HCT116 (cell line): Measurements from ENCODE around the gene SLC1A6. TPM values are rescaled to one million over a fixed set of nuclear protein-coding genes. Genes with fewer than 3 reads are reported as not detected.

ENCODE experiments used
- ATAC-seq: fragments of 200-7000 bp; cut with Tn5 transposase; 2 replicates; pipeline ENCODE4 v1.9.1; 2020; ENCODE audit warnings: mild to moderate bottlenecking, moderate library complexity
- BruUV-seq: library from RNA; stranded (reverse); fragments of 400-500 nt; replicated peaks from 2 replicates; lab custom pipeline; 2021; lab: Mats Ljungman, UMichigan
- CTCF ChIA-PET: fragments of 300-600 bp; sonication (Branson Sonifier 250); formaldehyde crosslinking; loops from one replicate; lab custom pipeline; 2021; ENCODE audit warnings: antibody characterized with exemption; lab: Charles Lee
- POLR2A ChIA-PET: fragments of 300-600, 350-600 bp; sonication (Branson Sonifier 250); formaldehyde crosslinking; loops from one replicate; lab custom pipeline; 2021; ENCODE audit warnings: antibody characterized with exemption; lab: Charles Lee
- RAD21 ChIA-PET, 2 experiments: fragments of 300-600 bp; sonication (Branson Sonifier 250); formaldehyde crosslinking; loops; one replicate each; lab custom pipeline; 2023; ENCODE audit warnings: low total read pairs in 2 of 2; ENCODE audit not compliant: uncharacterized antibody in 2 of 2, unreplicated experiment in 2 of 2, low non-redundant PET in 1 of 2; lab: Charles Lee
- DNase-seq: peaks from one replicate; pipeline ENCODE4 v3.0.0-alpha.2; 2010; ENCODE audit warnings: low read depth, low spot score
- H2AFZ ChIP-seq: fragments of 200-600 bp; shearing (Covaris generic), sonication (generic); 2 replicates; pipeline ENCODE4 v1.6.1; 2017; ENCODE audit warnings: low read depth, mixed run types, mixed read lengths, antibody characterized with exemption, low read length; ENCODE audit not compliant: poor library complexity, severe bottlenecking
- H3K27ac ChIP-seq: 2 replicates; pipeline ENCODE4 v1.5.1; 2012; ENCODE audit warnings: low read depth, low read length
- H3K27me3 ChIP-seq: fragments of 200-600 bp; sonication (generic); 2 replicates; pipeline ENCODE4 v1.6.1; 2016; ENCODE audit warnings: mixed run types, low read length, mixed read lengths; ENCODE audit not compliant: insufficient read depth
- H3K36me3 ChIP-seq, 2 experiments: fragments of 200-500 bp in 1 of 2; fragments of 200-600 bp in 1 of 2; sonication (Bioruptor generic) in 1 of 2; sonication (generic) in 1 of 2; 2 replicates each; pipeline versions ENCODE4 v1.5.1 to v1.6.1; 2014 to 2016; ENCODE audit warnings: low read length in 2 of 2, inconsistent platforms in 1 of 2, mixed read lengths in 1 of 2, mixed run types in 1 of 2; ENCODE audit not compliant: insufficient read depth in 2 of 2, control insufficient read depth in 1 of 2
- H3K4me1 ChIP-seq, 2 experiments: fragments of 200-600 bp in 1 of 2; sonication (generic) in 1 of 2; 2 replicates each; pipeline versions ENCODE4 v1.5.1 to v1.6.1; 2012 to 2017; ENCODE audit warnings: low read length in 2 of 2, inconsistent platforms in 1 of 2, mild to moderate bottlenecking in 1 of 2, mixed read lengths in 1 of 2, mixed run types in 1 of 2, moderate library complexity in 1 of 2; ENCODE audit not compliant: insufficient read depth in 2 of 2, control insufficient read depth in 1 of 2
- H3K4me2 ChIP-seq: fragments of 200-600 bp; sonication (generic); 2 replicates; pipeline ENCODE4 v1.6.1; 2017; ENCODE audit warnings: mixed run types, low read length, mixed read lengths
- H3K4me3 ChIP-seq, 2 experiments: fragments of 200-600 bp in 1 of 2; sonication (generic) in 1 of 2; replicated peaks in 1 of 2; 2 replicates each; pipeline ENCODE4 v1.5.1; 2011 to 2016; ENCODE audit warnings: low read length in 2 of 2, control low read depth in 1 of 2, low read depth in 1 of 2, mild to moderate bottlenecking in 1 of 2, mixed read lengths in 1 of 2, mixed run types in 1 of 2
- H3K79me2 ChIP-seq: fragments of 200-600 bp; sonication (generic); 2 replicates; pipeline ENCODE4 v1.6.1; 2017; ENCODE audit warnings: mild to moderate bottlenecking, mixed run types, low read length, moderate library complexity, mixed read lengths; ENCODE audit not compliant: insufficient read depth
- H3K9ac ChIP-seq: fragments of 200-600 bp; sonication (generic); 2 replicates; pipeline ENCODE4 v1.6.1; 2016; ENCODE audit warnings: low read length, mixed read lengths
- H3K9me2 ChIP-seq: fragments of 200-600 bp; sonication (generic), shearing (Covaris generic); 2 replicates; pipeline ENCODE4 v1.6.1; 2017; ENCODE audit warnings: mixed run types, mild to moderate bottlenecking, moderate library complexity; ENCODE audit not compliant: insufficient read depth
- H3K9me3 ChIP-seq, 2 experiments: fragments of 200-500 bp in 1 of 2; fragments of 200-600 bp in 1 of 2; sonication (Bioruptor generic) in 1 of 2; sonication (generic) in 1 of 2; 2 replicates each; pipeline ENCODE4 v1.6.1; 2014 to 2017; ENCODE audit warnings: low read length in 2 of 2, mixed read lengths in 2 of 2, inconsistent platforms in 1 of 2, low read depth in 1 of 2, mild to moderate bottlenecking in 1 of 2, mixed run types in 1 of 2, moderate library complexity in 1 of 2; ENCODE audit not compliant: control insufficient read depth in 1 of 2, insufficient read depth in 1 of 2
- H4K20me1 ChIP-seq: fragments of 200-600 bp; sonication (generic), shearing (Covaris generic); 2 replicates; pipeline ENCODE4 v1.6.1; 2017; ENCODE audit warnings: mixed run types, mild to moderate bottlenecking, moderate library complexity; ENCODE audit not compliant: insufficient read depth
- CEBPB ChIP-seq: IDR thresholded peaks from 2 replicates; pipeline ENCODE4 v1.6.1; 2012; ENCODE audit warnings: low read depth
- EGR1 ChIP-seq: IDR thresholded peaks from 2 replicates; pipeline ENCODE4 v1.6.1; 2012; ENCODE audit warnings: low read depth
- ELF1 ChIP-seq: IDR thresholded peaks from 2 replicates; pipeline ENCODE4 v1.6.1; 2012; ENCODE audit warnings: low read depth, borderline replicate concordance
- EZH2 ChIP-seq: fragments of 200-600 bp; sonication (generic); IDR thresholded peaks from 2 replicates; pipeline ENCODE4 v1.6.1; 2017; ENCODE audit warnings: antibody characterized with exemption, mixed run types
- EZH2phosphoT487 ChIP-seq: fragments of 200-600 bp; IDR thresholded peaks from 2 replicates; pipeline ENCODE4 v1.6.1; 2018; ENCODE audit warnings: antibody characterized with exemption, borderline replicate concordance
- FOSL1 ChIP-seq: IDR thresholded peaks from 2 replicates; pipeline ENCODE4 v1.6.1; 2012; ENCODE audit warnings: low read depth
- JUND ChIP-seq: IDR thresholded peaks from 2 replicates; pipeline ENCODE4 v1.6.1; 2012
- POLR2A ChIP-seq: IDR thresholded peaks from 2 replicates; pipeline ENCODE4 v1.7.0; 2011; ENCODE audit warnings: borderline replicate concordance; ENCODE audit not compliant: insufficient read depth, insufficient read length; ENCODE audit errors: extremely low read depth
- POLR2AphosphoS5 ChIP-seq: IDR thresholded peaks from 2 replicates; pipeline ENCODE4 v1.6.1; 2011; ENCODE audit warnings: mild to moderate bottlenecking, low read depth, low read length, moderate library complexity
- RAD21 ChIP-seq: IDR thresholded peaks from 2 replicates; pipeline ENCODE4 v1.6.1; 2012; ENCODE audit warnings: low read depth, mild to moderate bottlenecking
- SIN3A ChIP-seq: IDR thresholded peaks from 2 replicates; pipeline ENCODE4 v1.6.1; 2012; ENCODE audit warnings: low read depth
- SRF ChIP-seq: IDR thresholded peaks from 2 replicates; pipeline ENCODE4 v1.6.1; 2012; ENCODE audit warnings: low read depth
- TCF7L2 ChIP-seq: IDR thresholded peaks from 2 replicates; pipeline ENCODE4 v1.7.0; 2011; ENCODE audit warnings: borderline replicate concordance, inconsistent platforms; ENCODE audit not compliant: insufficient read depth, insufficient read length; ENCODE audit errors: extremely low read depth
- YY1 ChIP-seq: IDR thresholded peaks from 2 replicates; pipeline ENCODE4 v1.6.1; 2011; ENCODE audit warnings: low read length, low read depth, moderate library complexity, mild to moderate bottlenecking; ENCODE audit not compliant: insufficient replicate concordance; ENCODE audit errors: extremely low read depth
- ZFX ChIP-seq: fragments of 450-650 bp; IDR thresholded peaks from 2 replicates; pipeline ENCODE4 v1.6.1; 2017
- ZNF274 ChIP-seq: fragments of 200-500 bp; sonication (Bioruptor generic); IDR thresholded peaks from 2 replicates; pipeline ENCODE4 v1.6.1; 2014; ENCODE audit warnings: mild to moderate bottlenecking, low read depth, low read length, inconsistent platforms
- intact Hi-C: fragments of 100-400 bp; cut with micrococcal nuclease; formaldehyde crosslinking; loops from 2 replicates; pipeline ENCODE4 v1.10.0; 2022
- total RNA-seq: library from RNA; stranded (reverse); gene quantifications from one replicate; pipeline ENCODE4 v1.2.1, GENCODE V29; 2021; ENCODE audit not compliant: unreplicated experiment
- TF ChIP-seq, protein P1 (sequence below), 3 experiments: fragments of 200-600 bp in 1 of 3; sonication (generic) in 1 of 3; IDR thresholded peaks in 2 of 3; conservative IDR thresholded peaks in 1 of 3; 2 replicates each; pipeline ENCODE4 v1.5.1; 2012 to 2017; ENCODE audit warnings: low read depth in 2 of 3, low read length in 2 of 3, antibody characterized with exemption in 1 of 3, borderline replicate concordance in 1 of 3, control low read depth in 1 of 3, mild to moderate bottlenecking in 1 of 3, mixed read lengths in 1 of 3, mixed run types in 1 of 3, moderate library complexity in 1 of 3; ENCODE audit not compliant: insufficient read depth in 1 of 3
- TF ChIP-seq, protein P2 (sequence below): IDR thresholded peaks from 2 replicates; pipeline ENCODE4 v1.6.1; 2012
- TF ChIP-seq, protein P3 (sequence below): IDR thresholded peaks from 2 replicates; pipeline ENCODE4 v1.6.1; 2012
- TF ChIP-seq, protein P4 (sequence below): IDR thresholded peaks from 2 replicates; pipeline ENCODE4 v1.6.1; 2012; ENCODE audit warnings: low read depth

SLC1A6 gene
- total RNA-seq, 1 experiment from 2014 or later, result not detected

DNA sequence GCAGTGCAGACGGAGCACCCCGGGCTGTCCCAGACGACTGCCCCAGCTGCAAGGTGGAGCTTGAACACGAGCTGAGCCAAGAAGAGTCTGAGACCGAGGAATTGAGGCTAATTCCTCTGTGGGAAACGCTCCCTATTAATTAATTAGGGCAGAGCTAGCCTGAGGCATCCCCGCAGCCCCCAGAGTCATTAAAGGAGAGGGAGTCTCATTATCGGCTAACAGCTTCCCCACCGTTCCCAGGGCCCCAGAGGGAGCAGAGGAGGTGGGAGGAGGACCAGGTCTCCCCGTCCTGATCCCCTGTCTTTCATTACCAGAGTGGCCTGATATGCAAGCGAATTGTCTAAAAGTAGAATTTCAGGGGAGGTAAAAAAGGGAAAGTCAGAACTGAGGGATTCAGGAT, 13.1 kb upstream of the SLC1A6 start:
- H4K20me1 ChIP-seq, result no peaks in the 10 kb centered on the region
- TF ChIP-seq YY1, result no peak
- no peak for TF ChIP-seq EZH2phosphoT487
- TF ChIP-seq TCF7L2, result no peak
- TF ChIP-seq, protein P1, sequence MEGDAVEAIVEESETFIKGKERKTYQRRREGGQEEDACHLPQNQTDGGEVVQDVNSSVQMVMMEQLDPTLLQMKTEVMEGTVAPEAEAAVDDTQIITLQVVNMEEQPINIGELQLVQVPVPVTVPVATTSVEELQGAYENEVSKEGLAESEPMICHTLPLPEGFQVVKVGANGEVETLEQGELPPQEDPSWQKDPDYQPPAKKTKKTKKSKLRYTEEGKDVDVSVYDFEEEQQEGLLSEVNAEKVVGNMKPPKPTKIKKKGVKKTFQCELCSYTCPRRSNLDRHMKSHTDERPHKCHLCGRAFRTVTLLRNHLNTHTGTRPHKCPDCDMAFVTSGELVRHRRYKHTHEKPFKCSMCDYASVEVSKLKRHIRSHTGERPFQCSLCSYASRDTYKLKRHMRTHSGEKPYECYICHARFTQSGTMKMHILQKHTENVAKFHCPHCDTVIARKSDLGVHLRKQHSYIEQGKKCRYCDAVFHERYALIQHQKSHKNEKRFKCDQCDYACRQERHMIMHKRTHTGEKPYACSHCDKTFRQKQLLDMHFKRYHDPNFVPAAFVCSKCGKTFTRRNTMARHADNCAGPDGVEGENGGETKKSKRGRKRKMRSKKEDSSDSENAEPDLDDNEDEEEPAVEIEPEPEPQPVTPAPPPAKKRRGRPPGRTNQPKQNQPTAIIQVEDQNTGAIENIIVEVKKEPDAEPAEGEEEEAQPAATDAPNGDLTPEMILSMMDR (IDR thresholded peaks at IDR 0.05 in 2 of 3, conservative IDR thresholded peaks at IDR 0.05 in 1 of 3; ENCODE audit: borderline replicate concordance in 1 of 3, insufficient read depth in 1 of 3, low read depth in 2 of 3, low read length in 2 of 3), result no peak
- no peak for TF ChIP-seq EZH2
- TF ChIP-seq POLR2A, result no peak
- no peak for TF ChIP-seq ZFX
- TF ChIP-seq ZNF274, result no peak
- no peak for TF ChIP-seq ELF1
- no peak for TF ChIP-seq SRF
- TF ChIP-seq, protein P2, sequence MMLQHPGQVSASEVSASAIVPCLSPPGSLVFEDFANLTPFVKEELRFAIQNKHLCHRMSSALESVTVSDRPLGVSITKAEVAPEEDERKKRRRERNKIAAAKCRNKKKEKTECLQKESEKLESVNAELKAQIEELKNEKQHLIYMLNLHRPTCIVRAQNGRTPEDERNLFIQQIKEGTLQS, result no peak
- TF ChIP-seq, protein P3, sequence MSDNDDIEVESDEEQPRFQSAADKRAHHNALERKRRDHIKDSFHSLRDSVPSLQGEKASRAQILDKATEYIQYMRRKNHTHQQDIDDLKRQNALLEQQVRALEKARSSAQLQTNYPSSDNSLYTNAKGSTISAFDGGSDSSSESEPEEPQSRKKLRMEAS, result no peak
- no peak for TF ChIP-seq POLR2AphosphoS5
- no peak for TF ChIP-seq CEBPB
- no peak for TF ChIP-seq RAD21
- no peak for TF ChIP-seq SIN3A
- TF ChIP-seq FOSL1, result no peak
- no peak for TF ChIP-seq EGR1
- TF ChIP-seq, protein P4, sequence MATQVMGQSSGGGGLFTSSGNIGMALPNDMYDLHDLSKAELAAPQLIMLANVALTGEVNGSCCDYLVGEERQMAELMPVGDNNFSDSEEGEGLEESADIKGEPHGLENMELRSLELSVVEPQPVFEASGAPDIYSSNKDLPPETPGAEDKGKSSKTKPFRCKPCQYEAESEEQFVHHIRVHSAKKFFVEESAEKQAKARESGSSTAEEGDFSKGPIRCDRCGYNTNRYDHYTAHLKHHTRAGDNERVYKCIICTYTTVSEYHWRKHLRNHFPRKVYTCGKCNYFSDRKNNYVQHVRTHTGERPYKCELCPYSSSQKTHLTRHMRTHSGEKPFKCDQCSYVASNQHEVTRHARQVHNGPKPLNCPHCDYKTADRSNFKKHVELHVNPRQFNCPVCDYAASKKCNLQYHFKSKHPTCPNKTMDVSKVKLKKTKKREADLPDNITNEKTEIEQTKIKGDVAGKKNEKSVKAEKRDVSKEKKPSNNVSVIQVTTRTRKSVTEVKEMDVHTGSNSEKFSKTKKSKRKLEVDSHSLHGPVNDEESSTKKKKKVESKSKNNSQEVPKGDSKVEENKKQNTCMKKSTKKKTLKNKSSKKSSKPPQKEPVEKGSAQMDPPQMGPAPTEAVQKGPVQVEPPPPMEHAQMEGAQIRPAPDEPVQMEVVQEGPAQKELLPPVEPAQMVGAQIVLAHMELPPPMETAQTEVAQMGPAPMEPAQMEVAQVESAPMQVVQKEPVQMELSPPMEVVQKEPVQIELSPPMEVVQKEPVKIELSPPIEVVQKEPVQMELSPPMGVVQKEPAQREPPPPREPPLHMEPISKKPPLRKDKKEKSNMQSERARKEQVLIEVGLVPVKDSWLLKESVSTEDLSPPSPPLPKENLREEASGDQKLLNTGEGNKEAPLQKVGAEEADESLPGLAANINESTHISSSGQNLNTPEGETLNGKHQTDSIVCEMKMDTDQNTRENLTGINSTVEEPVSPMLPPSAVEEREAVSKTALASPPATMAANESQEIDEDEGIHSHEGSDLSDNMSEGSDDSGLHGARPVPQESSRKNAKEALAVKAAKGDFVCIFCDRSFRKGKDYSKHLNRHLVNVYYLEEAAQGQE, result no peak
- no peak for TF ChIP-seq JUND
- no peaks in the 10 kb centered on the region for H3K9me2 ChIP-seq
- H3K4me1 ChIP-seq, result no peaks in the 10 kb centered on the region
- H3K4me3 ChIP-seq, result no peak overlapping the region
- no peak overlapping the region for H2AFZ ChIP-seq
- no TSS peak for BruUV-seq
- H3K36me3 ChIP-seq, result no peaks in the 10 kb centered on the region
- H3K9me3 ChIP-seq, result no peaks in the 10 kb centered on the region
- H3K4me2 ChIP-seq, result no peak overlapping the region
- no peaks in the 10 kb centered on the region for H3K79me2 ChIP-seq
- no peak overlapping the region for H3K9ac ChIP-seq
- RAD21 ChIA-PET, result no interaction called here
- DNase-seq (no peak), ATAC-seq (no peak)
- POLR2A ChIA-PET, result no interaction called here
- peaks cover 49% of the 10 kb centered on the region for H3K27me3 ChIP-seq
- intact Hi-C loops, result no loop called here
- no peak overlapping the region for H3K27ac ChIP-seq
- CTCF ChIA-PET, result no interaction called here
